Activated T-helper 2 cell treated with anti-CD3 and anti-CD28 coated beads, Interferon-gamma antibody, Interleukin-2, Interleukin-4, amounts not matched to agents 10 μg/mL and 5 μg/mL and 100 μg/mL, durations not matched to agents 14 hours and 24 hours and 36 hours (primary cell): ENCODE results near the gene CEBPA. TPM values are rescaled to one million over a fixed set of nuclear protein-coding genes. Genes with fewer than 3 reads are reported as not detected.

ENCODE experiments used
- DNase-seq: peaks from one replicate; pipeline ENCODE4 v3.0.0; 2021; ENCODE audit warnings: low spot score
- H3K27ac Mint-ChIP-seq: one replicate; pipeline ENCODE4 v1.8.0; 2021; ENCODE audit warnings: mixed read lengths
- H3K27me3 Mint-ChIP-seq: one replicate; pipeline ENCODE4 v1.8.0; 2021; ENCODE audit warnings: low read depth, mixed read lengths
- H3K36me3 Mint-ChIP-seq: one replicate; pipeline ENCODE4 v1.8.0; 2021; ENCODE audit warnings: low read depth, mixed read lengths
- H3K4me1 Mint-ChIP-seq: one replicate; pipeline ENCODE4 v1.8.0; 2021; ENCODE audit warnings: low read depth, mixed read lengths
- H3K4me3 Mint-ChIP-seq: one replicate; pipeline ENCODE4 v1.8.0; 2021; ENCODE audit warnings: low read depth, mild to moderate bottlenecking, moderate library complexity, mixed read lengths
- H3K9me3 Mint-ChIP-seq: one replicate; pipeline ENCODE4 v1.8.0; 2021; ENCODE audit warnings: mixed read lengths
- intact Hi-C: fragments of 100-400 bp; cut with micrococcal nuclease; formaldehyde crosslinking; loops from one replicate; pipeline ENCODE4 v1.15.1; 2023
- total RNA-seq: library from RNA; stranded (reverse); gene quantifications from 2 replicates; pipeline ENCODE4 v1.2.3, GENCODE V29; 2022

The CEBPA gene
- total RNA-seq, 1 donor from 2014 or later, result 0.73 TPM

- DNase-seq, result no peak
- Mint-ChIP-seq H3K4me1 (peaks cover 4% of the 10 kb centered on the region), H3K36me3 (peaks cover 11% of the 10 kb centered on the region), H3K27ac (no peak overlapping the region), H3K9me3 (peaks cover 18% of the 10 kb centered on the region), H3K4me3 (no peak overlapping the region), H3K27me3 (peaks cover 7% of the 10 kb centered on the region)
- intact Hi-C loops, result no loop called here
These were observed 14.9 kb downstream of the CEBPA start for GRCh38 chr19:33287438-33287837.

- peaks cover 11% of the 10 kb centered on the region for H3K36me3 Mint-ChIP-seq
- peaks cover 9% of the 10 kb centered on the region for H3K27me3 Mint-ChIP-seq
- no peak for DNase-seq
- intact Hi-C loops, result no loop called here
- H3K4me1 Mint-ChIP-seq, result peaks cover 4% of the 10 kb centered on the region
- H3K9me3 Mint-ChIP-seq, result peaks cover 18% of the 10 kb centered on the region
- H3K4me3 Mint-ChIP-seq, result no peak overlapping the region
- H3K27ac Mint-ChIP-seq, result no peak overlapping the region
These were observed 15.4 kb downstream of the CEBPA start for GRCh38 chr19:33286899-33287298.

DNA sequence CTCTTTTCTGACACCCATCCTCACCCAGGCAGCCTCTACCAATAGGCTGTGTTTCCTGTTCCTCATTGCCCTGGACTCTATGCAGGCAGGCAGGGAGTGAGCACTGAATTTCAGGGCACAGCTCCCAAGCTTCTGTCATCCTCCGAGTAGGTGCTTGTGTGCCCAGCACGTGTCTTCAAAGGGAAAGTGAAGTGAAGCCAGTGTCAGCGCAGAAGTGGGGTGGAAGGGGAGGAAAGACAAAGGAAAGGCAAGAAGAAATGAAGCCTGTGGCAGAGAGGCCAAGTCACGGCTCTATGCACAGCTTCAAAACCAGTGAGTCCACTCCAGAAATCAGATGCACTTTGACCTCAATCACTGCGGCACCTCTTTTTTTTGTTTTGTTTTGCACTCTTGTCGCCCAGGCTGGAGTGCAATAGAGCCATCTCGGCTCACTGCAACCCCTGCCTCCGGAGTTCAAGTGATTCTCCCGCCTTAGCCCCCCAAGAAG, 16.9 kb downstream of the CEBPA start:
- intact Hi-C loops, result no loop called here
- Mint-ChIP-seq H3K27ac (no peak overlapping the region), H3K4me3 (no peak overlapping the region), H3K9me3 (peaks cover 18% of the 10 kb centered on the region), H3K27me3 (peaks cover 9% of the 10 kb centered on the region), H3K36me3 (peaks cover 11% of the 10 kb centered on the region), H3K4me1 (peaks cover 9% of the 10 kb centered on the region)
- DNase-seq, result no peak

DNA sequence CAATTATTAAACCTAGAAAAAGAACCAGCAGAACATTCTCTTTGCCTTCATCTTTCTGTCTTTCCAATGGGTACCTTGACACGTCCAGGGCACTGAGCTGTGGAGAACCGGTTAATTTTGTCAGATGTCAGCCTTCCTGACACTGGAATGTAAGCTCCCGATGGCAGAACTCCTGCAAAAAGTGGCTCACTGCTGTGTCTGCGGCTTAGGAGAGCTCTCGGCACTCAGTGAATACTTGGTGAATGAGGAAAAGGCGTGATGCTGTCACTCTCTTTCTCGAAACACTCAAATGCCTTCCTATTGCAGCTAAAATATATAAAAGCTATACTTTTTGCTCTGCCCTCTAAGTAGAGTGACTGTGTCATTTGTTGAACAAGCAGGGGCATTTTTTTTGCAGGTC, 17.6 kb downstream of the CEBPA start:
- H3K9me3 Mint-ChIP-seq, result peaks cover 18% of the 10 kb centered on the region
- intact Hi-C loops, result no loop called here
- H3K4me3 Mint-ChIP-seq, result no peak overlapping the region
- DNase-seq, result no peak
- H3K27ac Mint-ChIP-seq, result no peak overlapping the region
- H3K4me1 Mint-ChIP-seq, result peaks cover 14% of the 10 kb centered on the region
- H3K36me3 Mint-ChIP-seq, result peaks cover 11% of the 10 kb centered on the region
- H3K27me3 Mint-ChIP-seq, result peaks cover 9% of the 10 kb centered on the region

DNA sequence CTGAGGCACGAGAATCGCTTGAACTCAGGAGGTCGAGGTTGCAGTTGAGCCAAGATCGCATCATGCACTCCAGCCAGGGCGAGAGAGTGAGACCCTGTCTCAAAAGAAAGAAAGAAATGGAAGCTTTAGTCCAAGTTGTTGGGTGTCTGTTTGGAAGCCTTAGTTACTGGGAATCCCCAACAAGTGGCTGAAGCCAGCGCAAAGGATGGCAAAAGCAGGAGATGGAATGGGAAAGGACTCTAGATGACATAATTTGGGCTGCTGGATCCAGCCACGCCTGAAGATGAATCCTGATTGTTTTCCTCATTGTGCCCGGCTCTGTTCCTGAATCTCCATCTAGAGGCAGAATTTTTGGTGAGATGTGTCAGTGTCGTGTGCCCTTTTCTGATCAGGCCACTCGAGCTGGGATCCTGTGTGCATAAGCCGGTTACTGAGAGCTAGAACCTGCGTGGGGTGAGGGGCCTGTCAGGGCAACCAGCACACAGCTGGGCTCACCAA, 18.1 kb downstream of the CEBPA start:
- Mint-ChIP-seq H3K27me3 (peaks cover 9% of the 10 kb centered on the region), H3K9me3 (peaks cover 18% of the 10 kb centered on the region), H3K4me1 (peaks cover 14% of the 10 kb centered on the region), H3K36me3 (peaks cover 11% of the 10 kb centered on the region), H3K4me3 (no peak overlapping the region), H3K27ac (no peak overlapping the region)
- DNase-seq, result no peak
- intact Hi-C loops, result no loop called here

- Mint-ChIP-seq H3K27ac (no peak overlapping the region), H3K36me3 (peaks cover 6% of the 10 kb centered on the region), H3K4me1 (peaks cover 14% of the 10 kb centered on the region), H3K27me3 (peaks cover 9% of the 10 kb centered on the region), H3K4me3 (no peak overlapping the region), H3K9me3 (peaks cover 12% of the 10 kb centered on the region)
- intact Hi-C loops, result no loop called here
- no peak for DNase-seq
These were observed 18.7 kb downstream of the CEBPA start for GRCh38 chr19:33283589-33283988.

DNA sequence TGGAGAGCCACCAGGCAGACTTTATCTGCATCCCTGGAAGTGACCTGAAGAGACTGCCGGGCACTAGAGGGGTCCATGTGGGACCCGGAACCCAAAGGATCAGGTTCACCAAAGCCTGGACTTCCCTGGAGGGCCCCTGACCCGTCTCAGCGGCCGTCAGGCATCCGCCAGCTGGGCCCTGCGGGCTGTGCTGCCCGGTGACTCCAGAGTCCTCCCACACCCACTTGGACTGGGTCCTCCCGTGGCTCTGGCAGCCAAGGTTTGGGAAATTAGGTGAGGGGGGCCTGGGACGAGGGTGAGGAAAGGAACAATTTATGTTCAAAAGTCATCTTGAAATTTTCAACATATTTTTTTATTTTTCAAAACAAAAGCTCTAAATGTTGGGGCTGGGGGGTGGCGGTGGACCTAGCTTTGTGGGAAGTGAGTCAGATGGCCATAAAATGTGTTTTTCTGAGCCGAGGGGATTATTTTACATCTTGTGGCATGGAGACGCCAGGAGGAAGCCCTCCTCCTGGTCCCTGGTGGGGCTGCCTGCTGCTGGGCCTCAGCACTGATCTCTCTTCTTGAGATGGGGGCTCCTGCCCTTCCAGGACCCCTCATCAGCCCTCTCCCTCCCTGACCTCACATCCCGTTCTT, 20.2 kb downstream of the CEBPA start:
- H3K27me3 Mint-ChIP-seq, result peaks cover 3% of the 10 kb centered on the region
- no peaks in the 10 kb centered on the region for H3K9me3 Mint-ChIP-seq
- peaks cover 14% of the 10 kb centered on the region for H3K4me1 Mint-ChIP-seq
- H3K36me3 Mint-ChIP-seq, result no peaks in the 10 kb centered on the region
- intact Hi-C loops, result no loop called here
- no peak overlapping the region for H3K4me3 Mint-ChIP-seq
- no peak overlapping the region for H3K27ac Mint-ChIP-seq
- no peak for DNase-seq

GRCh38 chr19:33281296-33281926, 20.9 kb downstream of the CEBPA start:
- Mint-ChIP-seq H3K4me1 (peaks cover 10% of the 10 kb centered on the region), H3K9me3 (no peaks in the 10 kb centered on the region), H3K27me3 (peaks cover 3% of the 10 kb centered on the region), H3K36me3 (no peaks in the 10 kb centered on the region), H3K27ac (no peak overlapping the region), H3K4me3 (no peak overlapping the region)
- DNase-seq, result no peak
- intact Hi-C loops, result no loop called here

GRCh38 chr19:33280351-33280921, 21.9 kb downstream of the CEBPA start:
- DNase-seq, result peak; percentile 49
- peaks cover 3% of the 10 kb centered on the region for H3K27me3 Mint-ChIP-seq
- H3K4me3 Mint-ChIP-seq, result no peak overlapping the region
- H3K4me1 Mint-ChIP-seq, result peaks cover 10% of the 10 kb centered on the region
- H3K9me3 Mint-ChIP-seq, result no peaks in the 10 kb centered on the region
- no peaks in the 10 kb centered on the region for H3K36me3 Mint-ChIP-seq
- intact Hi-C loops, result no loop called here
- peak overlapping the region; percentile 12 for H3K27ac Mint-ChIP-seq

DNA sequence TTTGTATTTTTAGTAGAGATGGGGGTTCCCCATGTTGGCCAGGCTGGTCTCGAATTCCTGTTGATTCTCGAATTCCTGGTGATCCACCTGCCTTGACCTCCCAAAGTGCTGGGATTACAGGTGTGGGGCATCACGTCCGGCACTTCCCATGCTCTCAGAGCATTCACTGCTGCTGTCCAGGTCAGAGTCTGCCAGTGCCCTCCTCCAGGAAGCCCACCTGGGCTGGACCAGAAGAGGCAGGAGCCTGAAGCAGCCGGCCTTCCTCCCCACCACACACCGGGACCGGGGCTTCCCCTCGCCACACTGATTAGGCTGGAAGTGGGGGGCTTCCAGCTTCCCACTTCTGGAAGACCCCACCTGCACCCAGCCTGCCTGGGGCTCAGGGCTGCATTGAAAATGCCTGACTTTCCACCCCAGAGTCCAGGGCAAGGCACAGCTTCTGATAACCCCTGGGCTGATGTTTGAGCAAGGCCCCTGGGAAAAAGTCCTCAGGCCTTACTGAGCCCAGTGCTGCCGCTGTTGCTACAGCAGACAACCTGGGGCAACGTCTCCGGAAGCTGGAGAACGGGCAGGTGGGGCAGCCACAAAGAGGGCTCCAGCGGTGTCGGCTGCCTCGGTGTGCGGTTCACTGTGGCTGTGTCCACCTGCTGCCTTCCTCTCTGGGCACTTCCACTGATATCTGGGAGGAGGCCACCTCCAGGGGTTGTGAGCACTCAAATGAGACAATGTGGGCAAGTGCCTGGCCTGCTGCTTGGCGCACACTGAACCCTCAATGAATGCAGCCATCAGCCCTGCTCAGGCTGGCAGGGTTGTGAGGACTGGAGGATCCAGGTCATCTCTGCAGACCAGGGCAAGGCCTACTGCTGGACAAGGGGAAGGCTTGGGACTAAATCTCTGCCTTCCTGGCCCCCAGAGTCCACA, 22.6 kb downstream of the CEBPA start:
- Mint-ChIP-seq H3K9me3 (no peaks in the 10 kb centered on the region), H3K4me1 (peaks cover 10% of the 10 kb centered on the region), H3K36me3 (no peaks in the 10 kb centered on the region), H3K27me3 (peaks cover 3% of the 10 kb centered on the region), H3K4me3 (no peak overlapping the region), H3K27ac (no peak overlapping the region)
- no peak for DNase-seq
- intact Hi-C loops, result no loop called here

DNA sequence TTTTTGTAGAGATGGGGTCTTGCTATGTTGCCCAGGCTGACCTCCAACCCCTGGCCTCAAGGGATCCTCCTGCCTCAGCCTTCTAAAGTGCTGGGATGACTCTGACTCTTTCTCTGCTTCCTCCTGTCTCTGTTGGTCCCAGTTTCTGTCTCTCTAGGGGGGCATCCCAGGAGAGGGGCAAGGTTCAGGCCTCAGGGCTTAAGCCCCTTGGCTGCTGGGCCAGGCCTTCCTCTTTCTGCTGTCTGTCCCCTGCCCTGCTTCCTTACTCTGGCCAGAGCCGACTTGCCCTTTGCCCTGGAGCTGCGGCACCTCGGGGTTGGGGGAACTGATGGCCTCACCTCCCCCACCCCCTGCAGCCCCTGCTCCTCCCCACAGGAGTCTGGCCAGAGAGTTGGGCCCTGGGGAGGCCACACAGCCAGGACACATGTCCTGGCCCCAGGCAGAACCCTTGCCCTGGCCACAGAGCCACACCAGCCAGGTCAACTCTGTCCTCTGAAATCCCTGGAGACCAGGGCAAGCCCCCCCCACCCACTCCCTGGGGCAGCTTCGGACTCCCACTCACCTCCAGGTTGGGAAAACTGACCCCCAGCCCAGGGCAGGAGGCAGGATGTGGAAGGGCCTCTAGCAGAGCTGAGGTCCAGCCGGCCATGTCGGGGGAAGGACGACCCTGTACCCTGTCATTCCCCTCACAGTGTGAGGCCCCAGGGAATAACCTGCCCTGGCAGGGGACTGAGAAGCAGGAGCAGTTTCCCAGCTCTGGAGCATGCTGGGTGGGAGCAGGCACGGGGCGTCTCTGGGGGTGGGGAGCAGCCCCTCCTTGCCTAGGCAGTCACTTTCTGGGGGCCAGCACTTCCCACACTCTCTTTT, 23.7 kb downstream of the CEBPA start:
- no peak overlapping the region for H3K27ac Mint-ChIP-seq
- no peaks in the 10 kb centered on the region for H3K9me3 Mint-ChIP-seq
- H3K27me3 Mint-ChIP-seq, result peaks cover 3% of the 10 kb centered on the region

GRCh38 chr19:33278023-33278402, 24.3 kb downstream of the CEBPA start:
- intact Hi-C loops, result no loop called here
- no peaks in the 10 kb centered on the region for H3K36me3 Mint-ChIP-seq
- H3K27me3 Mint-ChIP-seq, result peaks cover 2% of the 10 kb centered on the region
- H3K9me3 Mint-ChIP-seq, result no peaks in the 10 kb centered on the region
- no peak overlapping the region for H3K27ac Mint-ChIP-seq
- peaks cover 13% of the 10 kb centered on the region for H3K4me1 Mint-ChIP-seq
- H3K4me3 Mint-ChIP-seq, result no peak overlapping the region
- no peak for DNase-seq

More for the DNA sequence above, 23.7 kb downstream of the CEBPA start:
- Mint-ChIP-seq H3K4me1 (peaks cover 13% of the 10 kb centered on the region), H3K4me3 (no peak overlapping the region), H3K36me3 (no peaks in the 10 kb centered on the region)
- no peak for DNase-seq
- intact Hi-C loops, result no loop called here
